SKM-1 treated with dmso at 0.1 percent for 144 hours (cell line): ENCODE results near the gene IPO7.
A peak's percentile ranks its signal among the peaks of the same experiment; 100 is the strongest.
"Not testable (repeated sequence)": the region's sequence is repeated elsewhere in the genome, so short reads cannot be mapped to it uniquely, and the experiment has no call there.

Experiments used
- DNase-seq: peaks from one replicate; lab custom pipeline; 2025; ENCODE audit not compliant: unreplicated experiment; lab: John Stamatoyannopoulos, UW

IPO7 gene

DNA sequence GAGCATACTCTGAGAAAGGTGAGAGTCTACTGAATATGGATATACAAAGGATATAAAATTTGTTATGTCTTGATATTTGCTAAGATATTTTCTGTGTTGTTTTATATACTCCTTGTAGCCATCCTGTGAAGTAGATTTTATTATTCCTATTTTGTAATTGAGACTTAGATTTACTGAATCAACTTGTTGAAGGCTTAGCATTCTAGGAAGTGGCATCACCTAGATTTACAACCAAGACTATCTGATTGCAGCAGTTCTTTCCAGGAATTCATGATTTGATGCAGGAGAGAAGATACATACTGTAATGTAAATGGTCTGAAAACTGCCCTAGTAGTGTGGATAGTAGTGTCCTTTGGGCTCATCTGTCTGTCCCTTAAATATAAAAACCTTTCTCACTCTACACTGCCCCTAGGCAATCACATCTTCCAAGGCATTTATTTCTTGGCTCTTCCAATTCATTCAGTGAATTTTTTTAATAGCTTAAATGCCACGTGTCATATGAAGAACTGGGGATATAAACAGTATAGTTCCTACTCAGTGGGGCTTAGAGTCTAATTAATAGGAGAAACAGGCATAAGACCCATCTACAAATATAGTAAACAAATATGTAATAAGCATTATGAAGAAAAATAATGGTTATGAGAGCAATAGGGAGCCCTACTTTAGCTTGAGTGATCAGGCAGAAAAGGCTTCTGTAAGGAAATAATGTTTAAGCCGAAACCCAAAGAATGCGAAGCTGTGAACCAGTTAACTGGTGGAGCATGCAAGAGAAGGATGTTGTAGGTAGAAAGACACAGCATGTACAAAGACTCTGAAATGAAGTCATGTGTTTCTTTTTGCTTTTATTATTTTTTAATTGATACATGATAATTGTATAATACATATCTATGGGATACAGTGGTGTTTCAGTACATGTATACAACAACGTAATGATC lies 13.6 kb downstream of the IPO7 start:
- no peak for DNase-seq

DNA sequence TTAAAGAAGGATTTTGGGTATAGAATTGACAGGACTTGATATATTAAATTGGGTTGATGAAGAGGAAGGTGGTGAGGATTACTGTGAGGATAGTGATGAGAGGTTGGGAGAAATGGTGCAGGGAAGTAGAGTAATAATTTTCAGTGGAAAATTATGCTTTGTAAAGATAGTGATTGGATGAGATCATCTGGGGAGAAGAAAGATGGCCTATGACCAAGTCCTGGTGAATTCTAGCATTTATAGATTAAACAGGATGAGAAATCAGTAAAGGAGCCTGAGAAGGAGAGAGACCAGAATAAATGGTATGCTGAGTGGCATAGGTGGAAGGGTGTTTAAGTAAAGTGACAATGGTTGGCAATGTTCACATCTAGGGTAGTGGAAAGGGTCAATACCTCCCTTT lies 15.0 kb downstream of the IPO7 start:
- no peak for DNase-seq

DNA sequence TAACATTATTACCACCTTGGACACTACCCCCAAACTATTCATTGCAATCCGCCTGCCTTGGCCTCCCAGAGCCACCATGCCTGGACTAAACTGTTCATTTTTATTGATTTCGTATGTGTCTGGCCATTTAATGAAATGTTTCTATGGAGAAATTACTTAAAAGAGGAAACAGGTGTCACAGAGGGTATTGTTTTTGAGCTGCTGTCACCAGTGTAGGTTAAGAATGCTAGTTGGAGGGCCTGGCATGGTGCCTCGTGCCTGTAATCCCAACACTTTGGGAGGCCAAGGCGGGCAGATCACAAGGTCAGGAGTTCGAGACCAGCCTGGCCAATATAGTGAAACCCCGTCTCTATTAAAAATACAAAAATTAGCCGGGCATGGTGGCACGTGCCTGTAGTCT lies 17.4 kb downstream of the IPO7 start:
- not testable (repeated sequence) for DNase-seq

DNA sequence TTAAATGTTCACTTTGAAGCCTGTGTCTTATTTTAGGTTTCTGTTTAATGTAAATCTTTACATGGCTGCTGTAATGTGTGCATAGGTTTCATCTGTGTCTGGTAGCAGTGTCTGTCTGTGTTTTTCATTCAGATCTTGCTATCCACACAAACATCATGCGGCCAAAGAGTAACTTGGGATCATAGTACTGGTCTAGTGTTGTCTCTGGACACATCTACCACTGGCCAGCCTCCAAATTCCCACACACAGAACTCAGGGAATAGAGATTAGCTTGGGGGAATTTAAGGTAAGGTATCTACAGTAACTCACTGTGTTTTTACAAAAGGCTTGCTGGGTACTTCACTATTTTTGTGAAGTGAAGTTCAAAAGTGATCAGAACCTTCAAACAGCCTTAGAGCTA lies 44.3 kb downstream of the IPO7 start:
- DNase-seq: no peak

DNA sequence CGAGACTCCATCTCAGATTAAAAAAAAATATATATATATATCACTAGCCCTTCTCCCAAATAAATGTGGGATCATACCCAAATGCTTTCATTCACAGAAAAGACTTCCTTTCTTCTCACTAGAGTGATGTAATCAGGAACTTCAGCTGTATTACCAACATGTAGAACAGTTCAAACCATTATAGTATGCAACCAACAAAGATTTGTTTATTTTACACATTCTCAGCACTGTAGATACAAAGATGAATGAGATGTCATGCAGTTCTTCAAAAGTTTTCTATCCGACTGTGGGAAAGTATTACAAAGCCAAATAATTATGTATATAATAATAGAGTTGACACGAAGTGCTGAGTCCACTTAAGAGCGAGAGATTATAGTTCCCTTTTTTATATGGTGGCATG lies 54.2 kb downstream of the IPO7 start:
- no peak for DNase-seq

DNA sequence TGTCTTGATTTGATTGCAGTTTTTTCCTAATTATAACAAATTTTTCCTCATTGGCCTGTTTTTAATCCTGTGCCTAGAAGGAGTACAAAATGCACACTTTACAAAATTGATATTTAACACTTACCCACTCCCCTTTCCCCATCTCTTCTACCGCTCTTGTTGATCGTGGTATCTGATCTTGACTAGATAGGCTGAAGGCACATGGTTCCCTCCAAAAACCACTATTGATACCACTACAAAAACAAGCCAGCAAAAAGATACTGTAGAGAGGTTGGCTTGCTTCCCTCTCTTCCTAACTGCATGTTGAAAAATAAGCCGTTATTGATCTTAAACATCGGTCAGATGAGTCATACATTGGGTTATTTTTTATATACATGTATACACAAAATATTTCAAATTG lies 61.8 kb downstream of the IPO7 start:
- no peak for DNase-seq

DNA sequence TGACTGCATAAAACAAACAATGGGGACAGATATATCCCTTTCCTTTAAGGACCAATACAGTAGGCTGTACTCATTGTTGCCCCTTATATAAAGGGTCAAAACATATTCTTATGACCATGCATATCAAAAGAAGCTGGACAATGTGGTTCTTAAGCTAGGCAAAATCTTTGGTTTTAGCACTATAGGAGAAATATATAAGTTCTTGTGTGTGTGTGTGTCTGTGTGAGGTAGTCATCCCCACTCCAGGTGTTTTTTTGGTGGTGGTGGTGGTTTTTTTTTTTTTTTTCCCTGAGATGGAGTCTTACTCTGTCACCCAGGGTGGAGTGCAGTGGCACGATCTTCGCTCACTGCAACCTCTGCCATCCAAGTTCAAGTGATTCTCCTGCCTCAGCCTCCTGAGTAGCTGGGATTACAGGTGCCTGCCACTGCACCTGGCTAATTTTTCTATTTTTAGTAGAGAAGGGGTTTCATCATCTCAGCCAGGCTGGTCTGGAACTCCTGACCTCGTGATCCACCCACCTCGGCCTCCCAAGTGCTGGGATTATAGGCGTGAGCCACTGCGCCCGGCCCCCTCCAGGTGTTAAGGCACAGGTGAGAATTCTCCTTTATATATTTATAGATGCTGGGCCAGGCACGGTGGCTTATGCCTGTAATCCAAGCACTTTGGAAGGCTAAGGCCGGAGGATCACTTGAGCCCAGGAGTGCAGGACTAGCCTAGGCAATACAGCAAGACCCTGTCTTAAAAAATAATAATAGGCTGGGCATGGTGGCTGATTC lies 64.3 kb downstream of the IPO7 start:
- no peak for DNase-seq

DNA sequence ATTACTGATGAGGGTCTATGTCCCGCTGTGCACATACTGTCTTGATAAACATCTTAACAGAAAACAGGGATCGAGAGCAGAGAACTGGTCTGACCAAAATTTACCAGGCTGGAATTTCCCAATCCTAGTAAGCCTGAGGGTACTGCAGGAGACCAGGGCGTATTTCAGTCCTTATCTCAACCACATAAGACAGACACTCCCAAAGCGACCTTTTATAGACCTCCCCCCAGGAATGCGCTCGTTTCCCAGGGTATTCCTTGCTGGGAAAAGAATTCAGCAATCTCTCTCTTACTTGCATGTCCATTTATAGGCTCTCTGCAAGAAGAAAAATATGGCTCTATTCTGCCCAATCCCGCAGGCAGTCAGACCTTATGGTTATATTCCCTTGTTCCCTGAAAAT lies 67.6 kb downstream of the IPO7 start:
- DNase-seq: not testable (repeated sequence)

DNA sequence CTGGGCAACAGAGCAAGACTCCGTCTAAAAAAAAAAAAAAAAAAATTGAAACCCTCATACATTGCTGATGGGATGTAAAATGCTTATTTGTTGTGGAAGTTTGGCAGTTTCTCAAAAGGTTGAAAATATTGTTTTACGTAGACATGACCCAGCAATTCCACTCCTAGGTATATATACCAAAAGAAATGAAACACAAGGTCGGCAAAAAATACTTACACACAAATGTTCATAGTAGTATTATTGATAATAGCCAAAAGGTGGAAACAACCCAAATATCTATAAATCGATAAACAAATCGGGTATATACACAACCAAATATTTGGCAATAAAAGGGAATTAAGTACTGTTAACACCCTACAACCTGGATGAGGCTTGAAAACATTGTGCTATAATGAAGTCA lies 71.3 kb downstream of the IPO7 start:
- DNase-seq: no peak

DNA sequence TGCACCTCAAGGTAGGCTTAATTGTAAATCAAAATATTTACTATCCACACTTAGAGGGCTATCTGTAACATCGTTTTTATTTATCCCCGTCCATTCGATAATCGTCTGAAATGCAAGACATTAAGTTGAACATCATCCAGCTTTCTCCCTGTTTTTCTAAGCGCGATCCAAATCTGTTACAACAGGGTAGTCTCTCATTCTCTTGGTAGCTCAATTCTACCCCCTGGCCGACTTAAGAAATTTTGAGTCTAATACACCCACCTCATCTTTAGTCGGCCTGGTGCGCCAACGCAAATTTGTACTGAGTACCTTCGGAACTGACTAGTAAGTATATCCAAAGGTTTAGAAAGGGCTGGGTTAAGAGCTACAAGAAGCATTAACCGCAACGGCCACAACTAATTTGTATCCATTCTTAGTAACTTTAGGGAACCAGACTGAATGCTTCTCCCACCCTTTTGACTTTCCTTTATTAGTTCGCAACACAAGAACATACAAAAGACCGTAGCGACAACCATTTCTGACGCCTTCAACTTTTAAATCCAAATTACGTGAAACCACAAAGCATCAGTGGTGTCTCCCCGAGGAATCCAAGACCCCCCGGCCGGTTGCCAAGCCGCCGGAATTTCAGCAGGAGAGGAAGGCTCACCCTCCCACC lies 75.3 kb downstream of the IPO7 start:
- DNase-seq: peak; percentile 7

DNA sequence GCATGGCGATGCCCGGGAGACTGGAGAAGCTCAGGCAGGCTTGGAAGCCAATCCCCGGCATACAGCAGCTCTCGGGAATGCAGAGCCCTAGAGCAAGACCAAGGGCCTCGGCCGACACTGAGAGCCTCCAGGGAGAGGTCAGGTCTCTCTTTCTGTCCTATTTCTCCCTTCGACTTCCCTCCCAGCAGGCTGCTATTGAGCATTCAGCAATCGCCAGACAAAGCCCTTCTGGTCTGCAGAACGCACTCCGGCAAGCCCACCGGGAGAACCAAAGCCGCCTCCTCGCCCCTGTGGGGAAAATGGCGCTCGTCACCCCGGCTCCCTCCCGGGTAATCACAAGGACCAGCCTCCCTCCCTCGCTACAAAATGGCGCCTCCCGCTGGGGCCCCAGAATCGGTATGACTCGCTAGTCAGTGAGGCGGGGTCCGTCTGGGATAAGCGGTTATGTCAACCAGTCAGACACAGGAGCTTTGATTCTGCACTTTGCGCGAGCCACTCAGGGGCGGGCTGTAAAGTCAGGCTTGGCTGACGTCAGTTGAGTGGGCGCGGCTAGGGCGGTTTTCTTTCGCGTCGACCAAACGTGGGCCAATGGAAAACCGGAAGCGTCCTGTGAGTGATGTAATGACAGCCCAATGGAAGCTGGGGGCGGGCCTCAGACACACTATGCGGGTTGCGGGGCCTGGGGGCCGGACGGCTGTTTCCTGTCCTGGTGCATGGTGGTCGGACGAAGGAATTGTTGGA lies 76.0 kb downstream of the IPO7 start, which contains the start of gene ZNF143:
Gene ZNF143 (plus strand): TSS at position 691 of the 741 bp plus-strand sequence. CDS start 10,297 bp downstream, outside the sequence.
- peak; percentile 100 for DNase-seq

DNA sequence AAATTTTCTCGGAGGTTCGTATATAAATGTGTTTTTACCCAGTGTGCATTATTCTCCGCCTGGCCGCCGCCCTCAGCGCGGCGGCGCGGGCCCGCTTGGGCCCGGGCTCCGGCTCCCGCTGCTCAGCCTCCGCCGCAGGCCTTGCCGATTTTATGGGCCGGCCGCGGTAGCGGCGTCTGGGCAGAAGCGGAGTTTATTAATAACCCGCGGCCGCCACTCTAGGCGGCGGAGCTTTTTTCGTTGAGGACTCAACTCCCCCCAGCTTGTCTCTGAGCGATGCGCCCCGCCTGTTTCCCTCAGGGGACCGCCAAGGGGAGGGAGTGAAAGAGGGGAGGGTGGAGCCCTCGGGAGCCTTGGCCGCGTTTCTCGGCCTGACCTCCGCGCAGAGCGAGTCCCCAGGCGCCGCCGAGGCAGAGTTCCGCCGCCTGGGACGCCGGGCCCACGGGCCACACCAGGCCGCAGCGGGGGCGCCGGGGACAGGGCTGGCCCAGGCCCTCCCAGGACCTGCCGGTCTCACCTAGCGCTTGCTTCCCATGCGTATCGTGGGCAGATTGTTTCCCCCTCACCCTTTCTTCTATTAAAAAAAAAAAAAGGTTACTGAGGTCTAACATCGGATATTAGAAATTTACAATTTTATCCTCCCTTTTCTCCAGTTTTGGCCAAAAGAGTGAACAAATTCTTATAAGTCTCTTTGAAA lies 76.8 kb downstream of the IPO7 start:
- peak; percentile 87 for DNase-seq

DNA sequence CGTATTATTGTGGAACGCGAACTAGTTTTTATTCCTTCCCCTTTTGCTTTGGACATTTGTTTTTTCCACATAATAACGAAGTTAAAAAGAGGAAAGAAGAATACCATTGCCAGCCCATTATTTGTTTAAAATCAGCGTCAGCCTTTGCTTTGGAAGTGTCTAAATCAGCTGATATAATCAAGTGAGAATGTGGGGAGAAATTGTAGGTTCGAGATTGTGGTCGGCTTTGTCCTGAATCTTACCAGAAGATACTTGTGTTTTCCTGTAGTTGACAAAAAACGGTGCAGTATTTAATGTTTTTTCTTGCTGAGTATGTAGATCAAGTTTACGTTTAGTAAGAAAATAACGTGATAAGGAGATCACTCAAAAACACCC lies 77.3 kb downstream of the IPO7 start:
- DNase-seq: peak; percentile 29

DNA sequence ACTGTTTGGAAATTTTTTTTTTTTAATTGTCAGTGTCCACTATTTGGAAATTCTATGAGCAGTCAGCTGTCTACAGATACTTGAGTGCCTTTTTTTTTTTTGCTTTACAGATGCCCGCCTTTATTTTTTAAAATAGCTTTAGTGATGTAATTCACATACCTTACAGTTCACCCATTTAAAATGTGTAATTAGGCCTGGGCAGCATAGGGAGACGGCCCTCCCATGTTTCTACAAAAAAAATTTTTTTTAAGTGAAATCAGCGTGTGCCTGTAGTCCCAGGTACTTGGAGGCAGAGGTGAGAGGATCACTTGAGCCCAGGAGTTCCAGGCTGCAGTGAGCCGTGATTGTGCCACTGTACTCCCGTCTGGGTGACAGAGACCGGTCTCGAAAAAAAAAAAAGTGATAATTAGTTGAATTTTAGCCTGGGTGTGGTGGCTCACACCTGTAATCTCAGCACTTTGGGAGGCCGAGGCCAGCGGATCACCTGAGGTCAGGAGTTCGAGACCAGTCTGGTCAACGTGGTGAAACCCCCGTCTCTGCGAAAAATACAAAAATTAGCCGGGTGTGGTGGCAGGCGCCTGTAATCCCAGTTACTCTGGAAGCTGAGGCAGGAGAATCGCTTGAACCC lies 77.8 kb downstream of the IPO7 start:
- no peak for DNase-seq

DNA sequence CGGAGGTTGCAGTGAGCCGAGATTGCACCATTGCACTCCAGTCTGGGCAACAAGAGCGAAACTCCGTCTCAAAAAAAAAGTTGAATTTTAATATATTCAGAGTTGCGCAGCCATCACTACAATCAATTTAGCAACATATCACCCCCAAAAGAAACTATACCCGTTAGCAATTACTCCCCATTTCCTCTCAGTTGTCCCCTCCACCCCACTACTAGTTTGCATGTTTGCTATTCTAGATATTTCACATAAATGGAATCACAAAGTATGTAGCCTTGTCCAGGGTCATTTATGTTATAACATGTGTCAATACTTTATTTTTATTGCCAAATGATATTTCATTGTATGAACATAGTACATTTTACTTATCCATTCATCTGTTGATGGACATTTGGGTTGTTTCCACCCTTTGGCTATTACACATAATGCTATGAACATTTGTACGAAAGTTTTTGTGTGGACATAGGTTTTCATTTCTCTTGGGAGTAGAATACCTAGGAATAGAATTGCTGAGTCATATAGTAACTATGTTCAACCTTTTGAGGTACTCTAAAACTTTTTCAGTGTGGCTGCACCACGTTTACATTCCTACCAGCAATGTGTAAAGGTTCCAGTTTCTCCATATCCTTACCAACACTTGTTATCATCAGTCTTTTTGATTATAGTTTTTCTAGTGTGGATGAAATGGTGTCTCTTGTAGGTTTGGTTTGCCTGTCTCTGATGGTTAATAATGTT lies 78.5 kb downstream of the IPO7 start:
- DNase-seq: no peak

DNA sequence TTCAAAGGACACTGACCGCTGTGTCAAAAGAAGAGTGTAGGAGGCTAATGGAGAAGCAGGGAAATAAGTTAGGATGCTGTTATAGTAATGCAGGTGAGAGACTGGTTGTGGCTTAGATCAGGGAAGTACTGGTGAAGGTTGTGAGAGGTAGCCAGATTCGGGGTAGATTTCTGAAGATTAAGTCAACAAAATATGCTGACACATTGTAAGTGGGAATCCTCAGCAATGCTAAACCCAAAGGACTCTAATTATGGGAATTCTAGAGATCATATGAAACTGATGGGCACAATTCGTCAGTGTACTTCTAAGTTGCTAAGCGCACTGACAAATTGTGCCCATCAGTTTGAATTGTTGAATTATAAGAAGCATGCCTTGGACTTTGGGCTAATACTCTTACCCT lies 86.3 kb downstream of the IPO7 start:
- DNase-seq: no peak

DNA sequence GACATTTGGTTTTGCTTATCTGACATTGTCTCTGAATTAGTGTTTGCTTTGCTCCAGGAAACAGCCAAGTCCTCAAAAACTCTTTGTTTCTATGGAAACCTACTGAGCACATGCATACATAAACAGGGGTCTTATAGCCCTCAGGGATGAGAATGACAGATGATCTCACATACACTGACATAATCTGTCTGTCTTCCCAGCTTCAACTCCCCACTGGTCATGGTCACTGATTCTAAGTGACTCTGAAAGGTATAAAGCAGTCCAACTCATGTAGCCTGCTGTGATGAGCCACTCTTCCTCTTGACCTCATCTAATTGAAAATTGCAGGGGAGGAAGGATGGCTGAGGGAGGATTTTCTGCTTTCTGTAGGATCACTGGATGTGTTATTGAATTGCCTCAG lies 89.0 kb downstream of the IPO7 start:
- DNase-seq: no peak

DNA sequence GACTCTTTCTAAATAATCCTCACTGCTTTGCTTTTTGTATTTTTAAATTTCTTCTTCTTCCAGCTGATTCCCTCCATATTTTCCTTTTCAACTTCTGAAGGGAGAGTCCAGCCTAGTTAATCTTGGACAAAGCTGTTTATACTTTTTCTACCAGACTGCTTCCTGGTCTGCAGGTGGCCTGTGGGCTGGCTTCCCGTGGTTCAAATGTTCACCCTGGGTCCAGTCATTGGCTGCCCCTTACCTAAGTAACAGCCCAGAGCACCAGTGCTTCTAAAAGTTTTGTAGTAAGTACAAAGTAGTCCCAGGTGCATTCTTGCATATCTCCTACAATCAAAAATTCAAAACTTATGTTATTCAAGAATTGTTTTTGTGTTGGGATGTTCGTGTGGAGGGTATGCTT lies 95.4 kb downstream of the IPO7 start:
- no peak for DNase-seq

DNA sequence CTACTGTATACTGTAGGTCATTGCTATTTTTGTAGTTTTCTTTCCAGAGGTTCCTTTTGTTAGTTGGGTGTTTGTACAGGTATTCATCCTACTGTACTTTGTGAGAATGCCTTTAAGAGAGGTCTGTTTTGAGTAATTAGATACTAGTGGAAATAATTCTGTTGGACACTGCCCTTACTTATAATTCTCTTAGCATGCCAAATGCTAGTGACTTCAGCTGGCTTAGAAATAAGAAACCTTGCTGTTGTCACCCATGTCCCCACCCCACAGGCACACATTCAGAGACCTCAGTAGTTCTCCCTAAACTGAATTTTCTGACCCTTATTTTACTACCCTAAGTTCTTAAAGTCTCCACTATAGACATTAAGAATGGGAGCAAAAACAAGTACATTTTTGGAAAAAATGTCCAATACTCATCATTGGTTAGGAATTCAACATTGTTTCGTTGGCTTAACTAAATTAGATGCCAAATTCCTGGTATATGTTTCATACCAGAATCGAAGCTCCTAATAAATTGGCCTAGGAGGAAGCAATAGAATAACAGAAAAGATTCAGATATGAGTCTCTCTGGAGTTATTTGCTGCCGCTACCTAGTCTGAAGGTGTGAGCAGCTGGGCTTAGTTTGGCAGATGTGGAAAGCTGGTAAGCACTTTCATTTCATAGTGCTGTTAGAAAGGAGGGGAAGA lies 104.8 kb downstream of the IPO7 start:
- DNase-seq: no peak
